ENCODE measurements around the gene MEGF6. TPM values are rescaled to one million over a fixed set of nuclear protein-coding genes. Genes with fewer than 3 reads are reported as not detected.

The MEGF6 gene
- total RNA-seq, 1 donor from 2014 or later: 9.5 TPM

DNA sequence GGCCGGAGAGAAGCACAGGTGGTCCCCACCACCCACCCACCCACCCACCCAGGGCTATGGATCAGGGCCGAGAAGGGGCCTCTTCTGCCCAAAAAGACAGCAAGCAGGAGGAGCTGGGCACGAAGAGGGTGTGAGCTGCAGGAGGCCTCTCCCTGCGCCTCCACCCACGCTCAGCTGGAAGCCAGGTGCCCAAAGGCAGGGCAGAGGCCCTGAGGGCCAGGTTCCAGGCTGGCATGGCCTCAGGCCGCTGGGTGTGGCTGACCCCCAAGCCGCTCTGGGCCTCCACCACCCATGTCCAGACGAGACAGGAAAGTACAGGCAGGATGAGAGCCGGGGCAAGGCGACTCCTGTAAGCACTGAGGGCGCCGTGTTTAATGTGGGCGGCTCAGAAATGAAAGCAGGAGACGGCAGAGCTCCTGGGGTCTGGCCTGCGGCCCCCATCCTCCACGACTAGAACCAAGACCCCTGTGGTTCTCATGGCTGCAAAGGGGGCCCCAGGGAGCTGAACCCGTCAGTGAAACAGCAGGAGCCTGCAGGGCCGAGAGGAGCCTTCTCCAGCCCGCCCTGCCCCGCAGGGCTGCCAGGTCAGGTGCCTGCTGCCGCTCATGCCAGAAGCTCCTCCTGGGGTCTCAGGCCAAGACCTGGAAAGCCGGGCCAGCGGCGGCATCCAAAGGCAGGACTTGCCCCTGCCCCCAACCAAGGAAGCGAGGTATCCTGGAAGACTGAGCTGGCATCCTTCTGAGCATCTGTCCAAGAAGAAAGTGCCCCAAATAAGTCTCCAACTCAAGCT is 56.0 kb downstream of the MEGF6 start:
- Histone ChIP-seq H3K36me3 (no peaks in the 10 kb centered on the region), H3K9me3 (replicated peaks) (no peaks in the 10 kb centered on the region), H3K4me3 (no peak overlapping the region), H3K4me1 (peaks cover 5% of the 10 kb centered on the region), H3K27ac (replicated peaks) (no peak overlapping the region), H3K27me3 (ENCODE audit: low read depth) (peaks cover 27% of the 10 kb centered on the region)
- TF ChIP-seq, protein P1, sequence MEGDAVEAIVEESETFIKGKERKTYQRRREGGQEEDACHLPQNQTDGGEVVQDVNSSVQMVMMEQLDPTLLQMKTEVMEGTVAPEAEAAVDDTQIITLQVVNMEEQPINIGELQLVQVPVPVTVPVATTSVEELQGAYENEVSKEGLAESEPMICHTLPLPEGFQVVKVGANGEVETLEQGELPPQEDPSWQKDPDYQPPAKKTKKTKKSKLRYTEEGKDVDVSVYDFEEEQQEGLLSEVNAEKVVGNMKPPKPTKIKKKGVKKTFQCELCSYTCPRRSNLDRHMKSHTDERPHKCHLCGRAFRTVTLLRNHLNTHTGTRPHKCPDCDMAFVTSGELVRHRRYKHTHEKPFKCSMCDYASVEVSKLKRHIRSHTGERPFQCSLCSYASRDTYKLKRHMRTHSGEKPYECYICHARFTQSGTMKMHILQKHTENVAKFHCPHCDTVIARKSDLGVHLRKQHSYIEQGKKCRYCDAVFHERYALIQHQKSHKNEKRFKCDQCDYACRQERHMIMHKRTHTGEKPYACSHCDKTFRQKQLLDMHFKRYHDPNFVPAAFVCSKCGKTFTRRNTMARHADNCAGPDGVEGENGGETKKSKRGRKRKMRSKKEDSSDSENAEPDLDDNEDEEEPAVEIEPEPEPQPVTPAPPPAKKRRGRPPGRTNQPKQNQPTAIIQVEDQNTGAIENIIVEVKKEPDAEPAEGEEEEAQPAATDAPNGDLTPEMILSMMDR (IDR thresholded peaks at IDR 0.05; ENCODE audit: borderline replicate concordance): no peak
- no peak for DNase-seq
- intact Hi-C loops (cut with micrococcal nuclease): no loop called here

DNA sequence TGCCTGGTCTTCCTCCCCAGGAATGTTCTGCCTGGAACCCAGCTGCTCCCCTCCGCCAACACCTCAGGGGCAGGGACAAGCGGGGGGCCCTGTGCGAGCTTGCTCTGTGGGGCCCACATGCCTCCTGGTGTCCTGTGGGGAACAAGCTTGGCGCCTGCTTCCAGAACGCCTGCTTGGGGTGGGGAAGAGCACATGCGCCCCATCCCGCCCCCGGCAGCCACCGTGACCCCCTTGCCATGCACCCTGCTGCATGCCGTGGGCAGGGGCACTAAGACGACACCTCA is 57.4 kb downstream of the MEGF6 start:
- intact Hi-C loops (cut with micrococcal nuclease): no loop called here
- peaks cover 38% of the 10 kb centered on the region for H3K27me3 ChIP-seq (ENCODE audit: low read depth)

DNA sequence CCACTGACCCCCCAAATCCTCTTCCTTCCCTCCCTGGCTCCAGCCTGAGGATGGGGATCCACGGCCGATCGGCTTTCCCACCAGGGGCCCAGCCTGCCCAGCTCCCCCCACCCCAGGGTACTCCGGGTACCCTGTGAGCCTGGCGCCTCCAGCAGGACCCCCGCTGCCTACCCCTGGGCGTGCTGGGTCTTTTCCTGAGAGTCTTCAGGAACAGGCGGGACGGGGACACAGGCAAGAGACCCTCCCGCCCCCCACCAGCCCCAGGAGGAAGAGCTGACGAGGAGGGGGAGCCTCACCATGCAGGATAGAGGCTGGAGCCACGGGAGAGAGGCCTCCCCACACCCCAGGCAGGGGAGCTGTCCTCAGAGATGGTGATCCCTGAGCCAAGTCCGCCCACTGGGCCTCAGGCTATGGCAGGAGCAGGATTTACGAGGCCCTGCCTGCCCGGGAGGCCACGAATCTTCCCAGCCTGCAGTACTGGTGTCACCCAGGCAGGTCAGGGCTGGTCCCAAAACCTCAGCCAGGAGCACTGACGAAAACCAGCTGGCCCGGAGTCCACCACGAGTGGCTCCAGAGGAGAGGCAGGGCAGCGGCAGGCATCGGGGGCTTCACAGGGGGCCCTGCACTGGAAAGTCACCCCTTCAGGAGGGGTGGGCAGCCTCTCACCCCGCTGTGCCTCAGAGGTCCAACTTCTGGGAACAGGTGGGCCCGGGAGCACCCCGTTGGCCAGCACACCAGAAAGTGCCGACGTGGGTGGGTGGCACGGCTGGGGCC is 58.0 kb downstream of the MEGF6 start:
- TF ChIP-seq, protein P1 (IDR thresholded peaks at IDR 0.05; ENCODE audit: borderline replicate concordance): no peak
- no peak overlapping the region for H3K27ac ChIP-seq (replicated peaks)
- DNase-seq: no peak

More for the DNA sequence above, 57.4 kb downstream of the MEGF6 start:
- H3K4me3 ChIP-seq: no peak overlapping the region
- DNase-seq: no peak
- TF ChIP-seq, protein P1 (IDR thresholded peaks at IDR 0.05; ENCODE audit: borderline replicate concordance): no peak
- H3K27ac ChIP-seq (replicated peaks): no peak overlapping the region
- H3K9me3 ChIP-seq (replicated peaks): no peaks in the 10 kb centered on the region
- H3K36me3 ChIP-seq: no peaks in the 10 kb centered on the region
- peaks cover 8% of the 10 kb centered on the region for H3K4me1 ChIP-seq

DNA sequence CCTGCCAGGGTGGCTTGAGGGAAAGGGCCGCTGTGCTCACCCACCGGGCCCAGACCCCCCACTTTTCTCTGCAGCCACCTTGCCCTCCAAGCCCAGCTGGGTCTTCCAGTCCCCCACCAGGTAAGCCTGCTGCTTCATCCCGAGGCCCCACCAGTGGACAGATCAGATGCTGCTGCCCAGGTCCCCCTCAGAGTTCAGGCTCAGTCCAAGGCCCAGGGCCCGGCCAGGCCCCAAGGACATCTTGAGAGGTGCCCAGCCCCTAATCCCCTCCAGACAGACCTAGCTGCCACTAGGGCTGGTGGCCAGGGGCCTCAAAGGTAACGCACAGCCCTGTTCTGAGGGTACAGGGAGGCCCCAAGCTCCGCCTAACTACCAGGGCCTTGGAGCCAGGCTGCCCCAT is 58.6 kb downstream of the MEGF6 start:
- peaks cover 20% of the 10 kb centered on the region for H3K4me1 ChIP-seq
- H3K27ac ChIP-seq (replicated peaks): no peak overlapping the region
- H3K36me3 ChIP-seq: no peaks in the 10 kb centered on the region
- no peak overlapping the region for H3K4me3 ChIP-seq
- peaks cover 49% of the 10 kb centered on the region for H3K27me3 ChIP-seq (ENCODE audit: low read depth)
- intact Hi-C loops (cut with micrococcal nuclease): no loop called here
- no peaks in the 10 kb centered on the region for H3K9me3 ChIP-seq (replicated peaks)
- no peak for DNase-seq
- TF ChIP-seq, protein P1 (IDR thresholded peaks at IDR 0.05; ENCODE audit: borderline replicate concordance): no peak

More for the DNA sequence above, 58.0 kb downstream of the MEGF6 start:
- Histone ChIP-seq H3K36me3 (no peaks in the 10 kb centered on the region), H3K9me3 (replicated peaks) (no peaks in the 10 kb centered on the region), H3K27me3 (ENCODE audit: low read depth) (peaks cover 43% of the 10 kb centered on the region), H3K4me3 (no peak overlapping the region), H3K4me1 (peaks cover 14% of the 10 kb centered on the region)
- intact Hi-C loops (cut with micrococcal nuclease): no loop called here

DNA sequence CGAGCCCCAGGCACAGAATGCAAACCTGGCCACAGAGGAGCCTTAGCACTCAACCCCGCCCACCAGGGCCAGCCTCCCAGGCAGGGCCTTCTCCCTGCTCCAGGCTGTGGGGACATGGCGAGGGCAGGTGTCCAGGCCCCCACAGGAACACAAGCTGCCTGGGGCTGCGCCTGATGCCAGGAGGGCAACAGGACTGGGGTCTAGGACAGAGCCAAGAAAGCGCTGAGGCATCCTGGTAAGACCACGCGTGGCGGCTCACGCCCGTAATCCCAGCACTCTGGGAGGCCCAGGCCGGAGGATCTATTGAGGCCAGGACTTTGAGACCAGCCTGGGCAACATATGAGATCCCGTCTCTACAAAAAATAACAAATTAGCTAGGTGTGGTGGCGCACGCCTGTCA is 59.1 kb downstream of the MEGF6 start:
- no peaks in the 10 kb centered on the region for H3K9me3 ChIP-seq (replicated peaks)
- peaks cover 24% of the 10 kb centered on the region for H3K4me1 ChIP-seq
- TF ChIP-seq, protein P1 (IDR thresholded peaks at IDR 0.05; ENCODE audit: borderline replicate concordance): no peak
- H3K36me3 ChIP-seq: no peaks in the 10 kb centered on the region
- intact Hi-C loops (cut with micrococcal nuclease): no loop called here
- no peak overlapping the region for H3K4me3 ChIP-seq
- DNase-seq: no peak
- peaks cover 53% of the 10 kb centered on the region for H3K27me3 ChIP-seq (ENCODE audit: low read depth)
- H3K27ac ChIP-seq (replicated peaks): no peak overlapping the region
